NCI-H510A treated with DMSO at 0.1 percent for 48 hours (cell line): ENCODE measurements around the gene H2AZ1.
A peak's percentile ranks its signal among the peaks of the same experiment; 100 is the strongest.
"Not testable (repeated sequence)": the region's sequence is repeated elsewhere in the genome, so short reads cannot be mapped to it uniquely, and the experiment has no call there.

Experiments used
- DNase-seq: peaks from one replicate; lab custom pipeline; 2025; lab: John Stamatoyannopoulos, UW

H2AZ1 gene

GRCh38 chr4:99949999-99950912 is at the start of gene H2AZ1:
Gene H2AZ1, minus strand, starts transcription at chr4:99950275. Its CDS starts 105 bp downstream, at chr4:99950170.
- peak; percentile 87 for DNase-seq

- peak; percentile 17 for DNase-seq
Observed at GRCh38 chr4:99998062-99998867, 48.2 kb upstream of the H2AZ1 start.

DNA sequence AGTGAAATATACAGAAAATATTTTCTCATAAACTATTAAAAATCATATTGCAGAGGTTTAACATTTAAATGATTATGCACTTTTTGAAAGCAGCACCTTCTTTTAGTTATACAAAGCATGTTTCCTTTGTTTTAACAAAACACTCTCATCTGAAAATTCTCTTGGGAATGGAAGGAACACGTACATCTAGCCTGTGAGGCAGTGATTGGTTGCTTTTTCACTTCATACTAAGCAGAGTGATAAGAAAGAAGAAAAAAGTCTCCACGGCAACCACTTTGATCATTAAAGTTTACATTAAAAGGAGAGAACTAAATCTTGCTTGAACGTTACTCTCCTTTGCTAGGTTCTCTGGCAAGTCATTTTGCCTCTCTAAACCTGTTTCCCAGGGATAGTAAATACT is 41.7 kb upstream of the H2AZ1 start:
- no peak for DNase-seq

DNA sequence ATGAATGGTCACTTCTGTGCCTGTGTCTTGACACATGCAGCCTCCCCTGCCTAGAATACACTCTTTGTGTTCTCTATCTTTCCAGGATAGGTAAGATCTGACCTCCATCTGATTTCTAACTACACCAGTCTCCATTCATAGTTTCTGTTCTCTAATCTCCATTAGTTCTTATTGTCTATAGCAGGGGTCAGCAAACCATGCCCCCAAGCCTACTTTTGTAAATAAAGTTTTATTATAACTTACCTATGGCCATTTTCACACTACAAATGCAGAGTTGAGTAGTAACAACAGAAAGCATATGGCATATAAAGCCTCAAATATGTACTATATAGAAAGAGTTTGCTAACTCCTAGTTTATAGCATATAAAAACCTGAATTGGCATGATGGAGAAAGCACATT is 37.6 kb upstream of the H2AZ1 start:
- DNase-seq, result no peak

DNA sequence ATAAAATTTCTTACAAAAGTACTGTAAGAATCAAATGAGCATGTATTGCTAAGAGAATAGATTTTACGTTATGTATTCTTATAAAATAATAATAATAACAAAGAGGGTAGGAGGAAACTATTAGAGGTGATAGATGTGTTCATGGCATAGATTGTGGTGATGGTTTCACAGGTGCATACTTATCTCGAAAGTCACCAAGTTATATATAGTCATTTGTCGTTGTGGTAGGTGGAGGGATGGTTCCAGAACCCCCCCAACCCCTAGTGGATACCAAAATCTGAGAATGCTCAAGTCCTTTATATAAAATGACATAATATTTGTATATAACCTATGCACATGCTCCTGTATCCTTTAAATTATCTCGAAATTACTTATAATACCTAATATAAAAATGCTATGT is 36.7 kb upstream of the H2AZ1 start:
- DNase-seq, result no peak

DNA sequence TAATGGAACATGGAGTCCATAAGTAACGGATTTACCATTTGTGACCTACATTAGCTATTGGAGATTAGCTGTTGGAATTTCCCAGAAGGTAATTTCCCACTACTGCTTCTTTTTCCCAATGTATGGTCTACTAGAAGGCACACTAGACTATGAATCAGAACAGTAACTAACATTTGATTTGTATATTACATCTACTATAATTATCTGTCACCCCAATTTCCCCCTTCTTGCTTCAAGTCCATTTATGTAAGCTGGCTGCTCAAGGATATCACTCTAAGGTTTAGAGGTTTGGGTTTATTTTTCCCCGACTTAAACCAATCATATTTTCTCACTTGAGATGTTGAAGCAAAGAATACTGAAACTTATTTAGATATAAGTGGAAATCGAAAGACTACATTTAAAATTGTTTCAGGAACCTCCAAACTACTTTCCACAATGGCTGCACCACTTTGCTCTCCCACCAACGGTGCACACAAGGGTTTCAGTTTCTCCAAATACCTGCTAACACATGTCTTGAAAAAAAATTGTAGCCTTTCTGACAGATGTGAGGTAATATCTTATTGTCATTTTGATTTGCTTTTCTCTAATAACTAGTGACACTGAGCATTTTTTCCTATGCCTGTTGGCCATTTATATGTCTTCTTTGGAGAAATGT is 33.3 kb upstream of the H2AZ1 start:
- DNase-seq, result no peak

DNA sequence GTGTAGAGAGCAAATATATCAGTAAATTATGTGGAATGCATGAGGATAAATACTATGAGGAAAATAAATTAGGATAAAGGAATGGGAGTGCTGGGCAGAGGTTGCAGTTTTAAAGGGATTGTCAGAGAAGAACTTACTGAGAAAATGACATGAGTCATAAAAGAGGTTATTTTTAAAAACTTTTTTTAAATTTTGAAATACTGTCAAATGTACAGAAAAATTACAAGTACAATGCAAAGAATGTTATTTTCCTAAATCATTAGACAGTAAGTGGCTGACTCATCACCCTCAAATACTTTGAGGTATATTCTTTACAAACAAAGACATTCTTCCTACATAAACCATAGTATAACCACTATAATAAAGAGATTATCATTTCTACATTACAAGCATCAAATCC is 29.8 kb upstream of the H2AZ1 start:
- DNase-seq, result no peak

DNA sequence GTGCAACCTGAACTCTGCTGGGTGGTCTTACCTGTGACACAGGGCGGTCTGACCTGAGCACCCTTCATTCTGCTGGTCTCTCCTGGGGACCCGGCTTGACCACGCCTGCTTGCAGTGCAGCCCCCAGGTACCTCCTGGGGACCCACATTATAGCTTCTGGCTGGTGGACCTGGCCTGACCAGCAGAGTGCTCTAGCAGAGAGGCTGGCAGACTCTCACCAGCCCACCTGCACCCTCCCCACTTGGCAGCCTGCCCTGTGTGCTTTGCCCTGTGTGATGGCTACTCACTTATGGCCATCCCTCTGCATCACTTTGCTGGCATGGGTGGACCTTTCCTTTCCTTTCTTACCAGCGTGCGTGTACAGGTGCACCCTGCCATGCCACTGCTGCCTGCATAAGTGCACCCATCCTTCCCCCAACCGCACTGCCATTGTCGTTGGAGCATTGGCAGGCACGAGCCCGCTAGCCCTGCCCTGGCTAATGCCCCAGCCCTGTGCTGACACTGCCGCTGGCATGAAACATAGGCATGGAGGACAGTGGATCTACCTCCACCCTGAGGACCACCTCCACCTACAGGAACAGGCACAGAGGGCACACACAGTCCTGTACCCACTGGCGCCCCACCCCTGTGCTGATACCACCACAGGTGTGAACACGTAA is 21.5 kb upstream of the H2AZ1 start:
- no peak for DNase-seq

DNA sequence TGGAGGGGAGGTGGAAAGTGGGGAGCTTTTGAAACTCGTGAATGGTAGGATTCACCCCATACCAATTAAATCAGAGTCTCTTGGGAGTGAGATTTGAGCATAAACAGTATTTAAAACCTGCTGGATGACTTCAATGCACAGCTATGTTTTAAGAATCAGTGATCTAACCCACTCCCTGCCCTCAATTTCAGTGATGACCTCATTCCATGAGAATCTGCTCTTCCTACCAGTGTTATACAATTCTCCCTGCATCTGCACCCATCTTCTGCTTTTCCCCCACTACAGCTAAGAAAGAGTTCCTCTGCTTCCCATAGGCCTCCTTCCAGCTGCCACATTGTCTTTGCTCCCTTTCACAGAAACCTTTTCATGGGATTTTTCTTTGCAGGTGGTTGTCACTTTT is 18.3 kb upstream of the H2AZ1 start:
- DNase-seq, result no peak

DNA sequence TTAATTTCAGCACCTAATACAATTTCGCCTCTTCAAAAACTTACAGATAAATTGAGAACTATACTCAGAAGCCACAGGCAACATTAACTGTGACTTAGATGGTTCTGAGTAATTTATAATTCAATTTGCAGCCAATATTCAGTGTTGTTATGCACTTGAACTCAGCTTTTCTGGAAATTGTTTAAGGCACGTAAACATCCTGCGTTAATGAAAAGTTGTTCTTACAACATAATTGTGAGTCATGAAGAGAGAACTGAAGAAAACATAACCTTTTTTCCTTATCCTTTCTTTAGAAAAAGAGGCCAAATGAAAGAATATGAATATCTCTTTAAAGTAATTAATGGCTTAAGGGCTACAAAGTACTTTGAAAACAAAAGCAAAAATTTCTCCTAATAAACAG is 16.6 kb upstream of the H2AZ1 start:
- DNase-seq, result no peak

DNA sequence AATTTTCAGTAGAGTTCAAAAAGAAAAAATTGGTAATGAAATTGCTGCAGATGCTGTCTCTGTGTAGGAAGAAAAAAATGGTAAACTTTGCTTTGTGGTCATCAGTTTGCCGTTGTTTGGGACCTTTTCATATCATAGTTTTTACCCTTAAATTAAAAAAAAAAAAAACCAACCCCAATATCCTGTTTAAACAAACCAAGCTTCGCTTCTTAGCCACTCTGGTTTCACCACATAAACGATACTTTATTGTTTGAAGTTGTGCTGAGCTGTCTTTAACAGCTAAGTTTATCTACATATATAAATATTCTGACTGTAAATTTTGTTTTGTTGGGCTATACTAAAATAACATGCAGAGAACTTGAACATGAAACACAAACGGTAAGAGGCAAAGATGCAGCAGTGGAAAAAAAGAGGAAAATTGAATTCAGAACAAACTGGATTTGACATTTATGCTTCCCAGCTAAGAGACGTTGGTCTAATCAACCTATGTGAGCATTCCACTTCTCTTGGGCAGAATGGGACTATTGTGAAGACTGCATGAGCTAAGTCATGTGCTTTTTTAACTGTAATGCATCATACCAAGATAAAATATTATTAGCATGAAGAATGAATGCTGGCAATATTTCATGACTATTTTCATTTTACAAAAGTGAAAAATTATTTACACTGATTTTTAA is 15.7 kb upstream of the H2AZ1 start:
- DNase-seq, result no peak

DNA sequence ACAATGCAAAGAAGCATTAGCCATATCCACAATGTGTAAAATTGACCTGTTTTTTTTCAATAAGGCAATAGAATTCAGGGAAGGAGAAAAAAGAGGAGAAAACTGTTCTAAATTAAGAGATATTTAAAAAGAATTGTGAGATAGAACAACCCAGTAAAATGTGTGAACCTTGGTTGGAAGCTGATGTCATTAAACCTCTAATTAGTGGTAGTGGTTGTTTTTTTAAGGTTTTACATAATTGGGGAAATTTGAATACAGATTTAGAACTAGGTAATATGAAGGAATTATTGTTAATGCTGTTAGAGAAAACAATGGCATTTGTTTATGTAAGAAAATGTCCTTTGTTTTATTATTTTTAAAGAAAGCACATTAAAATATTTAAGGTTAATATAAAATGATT is 15.1 kb upstream of the H2AZ1 start:
- no peak for DNase-seq

DNA sequence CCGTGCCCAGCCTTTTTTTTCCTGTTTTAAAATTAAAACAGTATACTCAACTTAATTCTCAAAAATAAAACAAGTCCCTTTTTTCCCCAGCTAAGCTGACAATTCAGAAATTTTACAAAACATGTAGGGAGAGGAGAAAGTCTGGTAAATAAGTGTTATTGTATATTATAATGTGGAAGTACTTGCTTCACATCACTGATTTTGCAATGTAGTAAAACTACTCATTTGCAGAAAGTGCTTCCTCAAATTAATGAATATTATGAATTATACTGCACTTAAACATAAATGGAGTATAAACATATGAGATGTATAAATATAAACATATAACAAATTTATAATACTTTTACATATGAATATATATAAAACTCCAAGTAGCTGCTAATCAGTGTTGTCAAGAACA is 11.6 kb upstream of the H2AZ1 start:
- no peak for DNase-seq

DNA sequence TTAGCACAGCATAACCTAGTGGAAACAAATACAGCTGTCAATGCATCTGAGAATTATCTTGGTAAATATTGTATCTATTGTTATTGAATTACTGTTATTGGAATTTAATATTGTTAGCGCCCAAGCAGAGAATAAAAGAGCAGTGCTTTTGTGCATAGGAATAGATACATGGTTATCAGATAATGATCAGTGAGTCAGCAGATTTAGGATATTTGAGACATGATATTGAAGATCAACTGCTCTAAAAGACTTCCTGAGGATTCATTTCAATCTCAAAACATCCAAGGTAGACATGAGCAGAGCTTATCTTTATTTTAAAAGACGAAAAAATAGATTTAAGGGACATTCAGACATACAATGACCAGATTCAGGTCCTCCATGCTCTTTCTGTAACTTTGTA is 10.6 kb upstream of the H2AZ1 start:
- DNase-seq, result no peak

- not testable (repeated sequence) for DNase-seq
Observed at GRCh38 chr4:99958207-99958606, 8.1 kb upstream of the H2AZ1 start.

GRCh38 chr4:99950913-99951254 is 809 bp upstream of the H2AZ1 start:
- DNase-seq, result no peak

DNA sequence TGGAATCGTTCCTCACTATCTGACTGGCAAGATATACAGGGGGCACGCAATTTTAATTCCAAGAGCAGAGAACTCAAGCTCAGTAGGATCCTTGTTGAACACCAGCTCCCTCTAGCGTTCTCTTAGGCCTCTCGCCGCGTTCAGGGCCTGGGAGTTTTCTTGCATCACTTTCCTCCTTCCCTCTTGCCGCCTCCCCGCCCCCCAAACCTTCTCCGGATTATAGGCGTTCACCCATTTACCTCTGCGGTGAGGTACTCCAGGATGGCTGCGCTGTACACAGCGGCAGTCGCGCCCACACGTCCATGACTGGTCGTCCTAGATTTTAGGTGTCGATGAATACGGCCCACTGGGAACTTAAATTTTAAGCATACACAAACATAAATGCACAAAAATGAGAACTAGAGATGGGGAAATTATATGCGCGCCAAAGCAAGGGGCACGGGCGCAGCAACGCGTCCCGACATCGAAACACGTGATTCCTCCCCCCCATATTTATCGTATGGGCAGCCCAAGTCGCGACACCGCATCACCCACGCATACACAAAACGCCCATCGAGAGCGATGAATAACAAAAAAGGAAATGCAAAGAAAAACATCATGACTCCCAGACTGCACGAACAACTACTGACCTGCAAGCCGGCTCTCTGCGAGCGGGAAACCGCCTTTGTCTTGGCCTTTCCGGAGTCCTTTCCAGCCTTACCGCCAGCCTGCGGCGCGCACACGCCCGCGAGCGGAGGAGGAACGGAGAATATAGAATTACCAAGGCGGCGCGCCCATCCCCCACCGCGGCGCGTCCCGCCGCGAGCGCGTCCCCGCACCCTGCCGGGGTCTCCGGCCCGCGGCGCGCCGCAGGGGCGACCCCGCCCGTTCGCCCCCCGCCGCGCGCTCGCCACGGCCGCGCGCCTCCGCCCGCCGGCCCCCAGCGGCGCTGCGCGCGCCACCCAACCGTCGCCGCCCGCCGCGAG is 759 bp downstream of the H2AZ1 start:
- peak; percentile 71 for DNase-seq

DNA sequence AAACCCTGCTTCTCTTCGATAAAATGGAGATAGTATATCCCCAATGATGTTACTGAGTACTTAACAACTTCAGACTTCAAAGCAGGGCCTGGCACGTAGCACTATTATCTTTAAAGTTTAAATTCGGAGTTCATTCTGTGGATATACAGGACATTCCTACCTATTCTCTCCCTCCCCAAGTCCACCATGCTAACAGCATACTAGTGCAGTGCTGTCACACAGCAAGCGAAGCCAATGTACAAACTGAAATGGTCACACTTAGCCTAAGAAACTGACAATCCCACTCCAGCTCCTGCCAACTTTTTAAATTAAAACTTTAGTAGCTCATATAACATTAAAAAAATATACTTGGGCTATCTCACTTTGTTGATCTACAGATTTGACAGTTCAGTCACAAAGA is 2.5 kb downstream of the H2AZ1 start:
- DNase-seq, result no peak

DNA sequence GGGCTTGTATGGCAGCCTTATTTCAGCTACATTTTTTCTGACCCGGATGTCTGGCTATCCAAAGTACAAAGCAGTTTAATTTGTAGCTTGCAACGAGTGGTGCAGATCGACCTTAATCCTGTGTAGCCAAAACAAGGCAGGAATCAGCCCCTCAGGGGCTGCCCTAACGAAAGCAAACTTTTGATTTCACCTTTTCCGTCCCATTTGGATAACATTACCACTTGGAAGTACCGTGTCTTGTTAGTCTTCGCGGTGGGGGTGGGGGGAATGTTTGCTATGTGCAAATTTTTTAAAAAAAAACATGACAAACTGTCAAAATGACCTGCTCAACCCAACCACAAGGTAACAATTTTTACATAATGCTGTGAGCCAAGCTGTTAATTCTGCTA is 2.9 kb downstream of the H2AZ1 start:
- no peak for DNase-seq

- DNase-seq, result peak; percentile 28
Observed at GRCh38 chr4:99946356-99947189, 3.5 kb downstream of the H2AZ1 start, which contains the start of gene DNAJB14. Gene DNAJB14, minus strand, starts transcription at chr4:99946618. Its CDS starts 47 bp downstream, at chr4:99946571.
